Psoas muscle (tissue), 8 donors: ENCODE data around the gene RPS27. TPM values are rescaled to one million over a fixed set of nuclear protein-coding genes. Genes with fewer than 3 reads are reported as not detected.

Experiments
- ATAC-seq, 4 donors: fragments of 200-7000 bp; cut with Tn5 transposase; one replicate each; pipeline ENCODE4 v1.9.1; 2020; ENCODE audit warnings: moderate library complexity in 3 of 4, mild to moderate bottlenecking in 2 of 4
- DNase-seq, 2 donors: peaks; one replicate each; pipeline ENCODE4 v3.0.0-alpha.2; 2020
- H3K27ac ChIP-seq: fragments of 200-600 bp; one replicate; pipeline ENCODE4 v1.8.0; 2022
- H3K27me3 ChIP-seq, 3 donors: fragments of 200-600 bp in 1 of 3; one replicate each; pipeline versions ENCODE4 v1.6.1 to v1.8.0; 2013 to 2022; ENCODE audit warnings: low read length in 2 of 3, mild to moderate bottlenecking in 2 of 3, moderate library complexity in 1 of 3; ENCODE audit not compliant: insufficient read depth in 3 of 3
- H3K36me3 ChIP-seq, 2 donors: fragments of 200-600 bp in 1 of 2; one replicate each; pipeline versions ENCODE4 v1.6.1 to v1.8.0; 2013 to 2022; ENCODE audit warnings: low read depth in 1 of 2, mild to moderate bottlenecking in 1 of 2, moderate library complexity in 1 of 2; ENCODE audit not compliant: insufficient read depth in 1 of 2
- H3K4me1 ChIP-seq: fragments of 200-600 bp; one replicate; pipeline ENCODE4 v1.8.0; 2022
- H3K4me3 ChIP-seq: fragments of 200-600 bp; one replicate; pipeline ENCODE4 v1.8.0; 2022; ENCODE audit warnings: mild to moderate bottlenecking
- H3K9me3 ChIP-seq: fragments of 200-600 bp; one replicate; pipeline ENCODE4 v1.8.0; 2022
- CTCF ChIP-seq: fragments of 200-600 bp; IDR thresholded peaks from one replicate; pipeline ENCODE4 v1.8.0; 2022; ENCODE audit warnings: antibody characterized with exemption
- WGBS, 3 donors: extraction: QIAGEN DNeasy Blood & Tissue Kit; methylation state at CpG; one replicate each; pipeline versions ENCODE4 v1.1.6 to v1.1.7; 2013; 5-methylcytosine and 5-hydroxymethylcytosine counted together
- intact Hi-C, 2 donors: fragments of 100-400 bp; cut with DNase I; formaldehyde crosslinking; loops; one replicate each; pipeline versions ENCODE4 v1.11.0 to v1.14.2; 2022
- polyA plus RNA-seq, 3 donors: library from polyadenylated mRNA; stranded (reverse); fragments of 200-250 nt; gene quantifications; one replicate each; pipeline ENCODE4 v1.2.3, GENCODE V29; 2013
- total RNA-seq, 4 donors: library from RNA; stranded (reverse); fragmentation: NEBNext Ultra II Directional in 2 of 4; extraction: Animal tissue kit (Norgen Biotek cat#: 25700) in 2 of 4; gene quantifications; one replicate each; pipeline versions ENCODE4 v1.2.1 to v1.2.4, GENCODE V29; 2021 to 2023
- donor health status: healthy with polysubstance abuse.
- donor health status: DM: no; HTN: no; CAD: no; lungs with moderate emphysema.
- donor health status: Bipolar disorder and iron deficiency.
- donor health status: healthy.
- donor health status: DM: yes; HTN: yes; CAD: no.
- donor health status: DM: no; HTN: no; CAD: no.
- donor health status: DM: no; HTN: no; CAD: no.
- donor health status: DM: yes; HTN: yes; CAD: no.

The RPS27 gene
- total and polyA plus RNA-seq, 7 donors = 653 to 8,046 (median 1,325) TPM

- Histone ChIP-seq H3K9me3 (no peaks in the 10 kb centered on the region), H3K36me3 (peaks cover 0 to 26% of the 10 kb centered on the region in 2 donors), H3K27ac (peak overlapping the region; percentile 83), H3K4me1 (peaks cover 10% of the 10 kb centered on the region), H3K4me3 (peak overlapping the region; percentile 77), H3K27me3 (no peaks in the 10 kb centered on the region)
- 18 to 26% (median 21%) methylated on average over 7 of the region's 7 CpGs for WGBS, 3 donors
- DNase-seq = peak; percentile 72 to 81
- peak in 3 of 4 donors; percentile 12 to 27 (median 18) for ATAC-seq
- intact Hi-C loops = loop anchor here (2.0 to 10.0 kb wide), 4 partner anchors 38 to 413 kb away; partner anchors contain the start of genes DENND4B (in 1 of the 2), ILF2 (in 1 of the 2) and NPR1 (in 1 of the 2)
- TF ChIP-seq CTCF = no peak
These were observed 5.1 kb upstream of the RPS27 start for GRCh38 chr1:153985341-153985912.

- DNase-seq = peak; percentile 88 to 93
- Histone ChIP-seq H3K4me3 (peak within 1 kb of the TSS; percentile 77), H3K4me1 (peaks cover 10% of the 10 kb centered on the region), H3K27me3 (no peaks in the 10 kb centered on the region), H3K27ac (peak within 1 kb of the TSS; percentile 83), H3K9me3 (no peaks in the 10 kb centered on the region), H3K36me3 (peaks cover 0 to 22% of the 10 kb centered on the region in 2 donors)
- WGBS, 3 donors = 1 to 3% (median 2%) methylated on average over 25 to 32 of the region's 32 CpGs
- ATAC-seq = peak; percentile 74 to 79 (median 78)
- no peak for TF ChIP-seq CTCF
- intact Hi-C loops = loop anchor here (2.0 to 10.0 kb wide), 5 partner anchors 39 to 414 kb away; partner anchors contain the start of genes DENND4B (in 1 of the 2), ILF2 (in 1 of the 2) and NPR1 (in 1 of the 2)
These were observed 4.4 kb upstream of the RPS27 start, which contains the start of gene RAB13 for GRCh38 chr1:153985941-153986761. RAB13 (minus strand) TSS chr1:153986339; CDS start chr1:153986236, 103 bp downstream.

GRCh38 chr1:153987621-153988020 is 2.9 kb upstream of the RPS27 start:
- H3K36me3 ChIP-seq = peaks cover 2 to 28% of the 10 kb centered on the region in 2 donors
- intact Hi-C loops = loop anchor here (2.0 to 10.0 kb wide), 5 partner anchors 40 to 415 kb away; partner anchors contain the start of genes DENND4B (in 1 of the 2), ILF2 (in 1 of the 2) and NPR1 (in 1 of the 2)
- H3K4me1 ChIP-seq = peaks cover 21% of the 10 kb centered on the region
- TF ChIP-seq CTCF = no peak
- DNase-seq = no peak
- H3K27me3 ChIP-seq = no peaks in the 10 kb centered on the region
- H3K4me3 ChIP-seq = no peak overlapping the region
- H3K9me3 ChIP-seq = no peaks in the 10 kb centered on the region
- 84 to 89% (median 88%) methylated on average over 7 to 8 of the region's 8 CpGs for WGBS, 3 donors
- H3K27ac ChIP-seq = peak overlapping the region; percentile 83
- ATAC-seq = no peak

- H3K9me3 ChIP-seq = no peaks in the 10 kb centered on the region
- DNase-seq = no peak
- intact Hi-C loops = loop anchor here in 1 of 2 donors (10.0 kb wide), 1 partner anchor 284 kb away; the partner anchor contains the start of gene HAX1
- 8% methylated on average over 9 of the region's 9 CpGs for WGBS, 3 donors
- TF ChIP-seq CTCF = no peak
- peak overlapping the region; percentile 93 for H3K4me3 ChIP-seq
- ATAC-seq = no peak
- peaks cover 25% of the 10 kb centered on the region for H3K4me1 ChIP-seq
- no peaks in the 10 kb centered on the region for H3K27me3 ChIP-seq
- peaks cover 10 to 47% of the 10 kb centered on the region in 2 donors for H3K36me3 ChIP-seq
- H3K27ac ChIP-seq = peak overlapping the region; percentile 98
These were observed 629 bp downstream of the RPS27 start for GRCh38 chr1:153991151-153991630.
